GM12872 (cell line): ENCODE data around the gene RBM24.
A peak's percentile ranks its signal among the peaks of the same experiment; 100 is the strongest.

Experiments used
- CTCF ChIP-seq: IDR thresholded peaks from 3 replicates; pipeline ENCODE4 v1.5.1; 2011; ENCODE audit warnings: low read depth, mild to moderate bottlenecking, low read length, moderate library complexity; ENCODE audit not compliant: insufficient read depth

RBM24 gene

GRCh38 chr6:17281100-17281496, at the start of gene RBM24:
RBM24 (plus strand) TSS chr6:17281361; CDS start chr6:17281582, 221 bp downstream.
- 0 out of 3 replicates have a peak, but pooled peaks have one; percentile 13 for TF ChIP-seq CTCF

- no peak for TF ChIP-seq CTCF
These were observed 47.6 kb upstream of the RBM24 start for GRCh38 chr6:17233531-17233930.

GRCh38 chr6:17237246-17237645, 43.9 kb upstream of the RBM24 start:
- TF ChIP-seq CTCF: no peak

GRCh38 chr6:17239260-17239659, 41.9 kb upstream of the RBM24 start:
- TF ChIP-seq CTCF: no peak

GRCh38 chr6:17240803-17241500, 40.2 kb upstream of the RBM24 start:
- no peak for TF ChIP-seq CTCF

- TF ChIP-seq CTCF: no peak
These were observed 39.1 kb upstream of the RBM24 start for GRCh38 chr6:17242087-17242486.

GRCh38 chr6:17250237-17250636, 30.9 kb upstream of the RBM24 start:
- TF ChIP-seq CTCF: no peak
